ENCODE measurements around the gene CA10. TPM values are rescaled to one million over a fixed set of nuclear protein-coding genes. Genes with fewer than 3 reads are reported as not detected.

The CA10 gene
- total and polyA plus RNA-seq, 5 experiments from 2014 or later = not detected

GRCh38 chr17:51830886-51831285 lies 327.6 kb downstream of the CA10 start:
- DNase-seq (no peak), ATAC-seq (no peak)
- H3K27me3 Mint-ChIP-seq = peaks cover 11 to 26% (median 15%) of the 10 kb centered on the region in 5 donors
- H3K4me3 Mint-ChIP-seq = no peak overlapping the region
- H3K9me3 Mint-ChIP-seq = peaks cover 0 to 2% (median 0%) of the 10 kb centered on the region in 9 donors
- H3K27ac Mint-ChIP-seq = no peak overlapping the region
- POLR2A ChIA-PET = no interaction called here
- H3K36me3 Mint-ChIP-seq = no peaks in the 10 kb centered on the region
- H3K4me1 Mint-ChIP-seq = no peaks in the 10 kb centered on the region

- no peaks in the 10 kb centered on the region for H3K36me3 Mint-ChIP-seq
- POLR2A ChIA-PET = no interaction called here
- H3K4me1 Mint-ChIP-seq = no peaks in the 10 kb centered on the region
- H3K27ac Mint-ChIP-seq = no peak overlapping the region
- peaks cover 10 to 30% (median 14%) of the 10 kb centered on the region in 5 donors for H3K27me3 Mint-ChIP-seq
- H3K9me3 Mint-ChIP-seq = no peaks in the 10 kb centered on the region
- DNase-seq (no peak), ATAC-seq (no peak)
- no peak overlapping the region for H3K4me3 Mint-ChIP-seq
Observed at GRCh38 chr17:51830451-51830850, 328.1 kb downstream of the CA10 start.

- H3K27me3 Mint-ChIP-seq = peaks cover 10 to 30% (median 13%) of the 10 kb centered on the region in 5 donors
Observed at GRCh38 chr17:51828901-51829300, 329.6 kb downstream of the CA10 start.

GRCh38 chr17:51827140-51827539 lies 331.4 kb downstream of the CA10 start:
- H3K4me3 Mint-ChIP-seq = no peak overlapping the region
- H3K4me1 Mint-ChIP-seq = no peaks in the 10 kb centered on the region
- ATAC-seq (no peak), DNase-seq (no peak)
- H3K27ac Mint-ChIP-seq = no peak overlapping the region
- H3K27me3 Mint-ChIP-seq = peaks cover 13 to 32% (median 14%) of the 10 kb centered on the region in 5 donors
- H3K9me3 Mint-ChIP-seq = no peaks in the 10 kb centered on the region
- POLR2A ChIA-PET = no interaction called here
- H3K36me3 Mint-ChIP-seq = no peaks in the 10 kb centered on the region

More at GRCh38 chr17:51828901-51829300, 329.6 kb downstream of the CA10 start:
- Mint-ChIP-seq H3K36me3 (no peaks in the 10 kb centered on the region), H3K4me3 (no peak overlapping the region), H3K27ac (no peak overlapping the region), H3K9me3 (no peaks in the 10 kb centered on the region), H3K4me1 (no peaks in the 10 kb centered on the region)
- POLR2A ChIA-PET = no interaction called here
- DNase-seq = no peak
- ATAC-seq = no peak

- no peak overlapping the region for H3K4me3 Mint-ChIP-seq
- POLR2A ChIA-PET = no interaction called here
- H3K27ac Mint-ChIP-seq = no peak overlapping the region
- ATAC-seq (no peak), DNase-seq (no peak)
- H3K4me1 Mint-ChIP-seq = no peaks in the 10 kb centered on the region
- H3K9me3 Mint-ChIP-seq = no peaks in the 10 kb centered on the region
- peaks cover 4 to 19% (median 16%) of the 10 kb centered on the region in 5 donors for H3K27me3 Mint-ChIP-seq
- no peaks in the 10 kb centered on the region for H3K36me3 Mint-ChIP-seq
Observed at GRCh38 chr17:51820766-51821165, 337.7 kb downstream of the CA10 start.

- no peak for ATAC-seq
- POLR2A ChIA-PET = no interaction called here
- no peak overlapping the region for H3K4me3 Mint-ChIP-seq
Observed at GRCh38 chr17:51820252-51820651, 338.3 kb downstream of the CA10 start.

GRCh38 chr17:51819341-51820219 lies 338.9 kb downstream of the CA10 start:
- H3K9me3 Mint-ChIP-seq = no peaks in the 10 kb centered on the region
- H3K4me1 Mint-ChIP-seq = no peaks in the 10 kb centered on the region
- no peaks in the 10 kb centered on the region for H3K36me3 Mint-ChIP-seq
- DNase-seq = no peak
- peaks cover 2 to 15% (median 14%) of the 10 kb centered on the region in 5 donors for H3K27me3 Mint-ChIP-seq
- ATAC-seq = no peak
- POLR2A ChIA-PET = no interaction called here
- H3K27ac Mint-ChIP-seq = no peak overlapping the region
- no peak overlapping the region for H3K4me3 Mint-ChIP-seq

More at GRCh38 chr17:51820252-51820651, 338.3 kb downstream of the CA10 start:
- Mint-ChIP-seq H3K27ac (no peak overlapping the region), H3K9me3 (no peaks in the 10 kb centered on the region), H3K36me3 (no peaks in the 10 kb centered on the region), H3K27me3 (peaks cover 2 to 15% (median 14%) of the 10 kb centered on the region in 5 donors), H3K4me1 (no peaks in the 10 kb centered on the region)
- DNase-seq = no peak

- Mint-ChIP-seq H3K36me3 (no peaks in the 10 kb centered on the region), H3K27ac (no peak overlapping the region), H3K27me3 (peaks cover 2 to 15% (median 14%) of the 10 kb centered on the region in 5 donors), H3K4me3 (no peak overlapping the region), H3K9me3 (no peaks in the 10 kb centered on the region), H3K4me1 (no peaks in the 10 kb centered on the region)
- ATAC-seq = no peak
- POLR2A ChIA-PET = no interaction called here
- DNase-seq = no peak
Observed at GRCh38 chr17:51818777-51819176, 339.7 kb downstream of the CA10 start.

GRCh38 chr17:51817955-51818354 lies 340.6 kb downstream of the CA10 start:
- Mint-ChIP-seq H3K27ac (no peak overlapping the region), H3K9me3 (no peaks in the 10 kb centered on the region), H3K27me3 (peaks cover 2 to 15% (median 14%) of the 10 kb centered on the region in 5 donors), H3K4me1 (no peaks in the 10 kb centered on the region), H3K36me3 (no peaks in the 10 kb centered on the region), H3K4me3 (no peak overlapping the region)
- no peak for DNase-seq
- POLR2A ChIA-PET = no interaction called here
- ATAC-seq = no peak

GRCh38 chr17:51817117-51817516 lies 341.4 kb downstream of the CA10 start:
- ATAC-seq (no peak), DNase-seq (no peak)
- Mint-ChIP-seq H3K27ac (no peak overlapping the region), H3K36me3 (no peaks in the 10 kb centered on the region), H3K9me3 (no peaks in the 10 kb centered on the region), H3K4me3 (no peak overlapping the region), H3K4me1 (no peaks in the 10 kb centered on the region), H3K27me3 (peaks cover 0 to 15% (median 11%) of the 10 kb centered on the region in 5 donors)
- POLR2A ChIA-PET = no interaction called here

- Mint-ChIP-seq H3K4me1 (no peaks in the 10 kb centered on the region), H3K27ac (no peak overlapping the region), H3K4me3 (no peak overlapping the region), H3K36me3 (no peaks in the 10 kb centered on the region), H3K27me3 (peaks cover 0 to 15% (median 7%) of the 10 kb centered on the region in 5 donors), H3K9me3 (peaks cover 0 to 3% (median 0%) of the 10 kb centered on the region in 9 donors)
- no peak for ATAC-seq
- no peak for DNase-seq
- POLR2A ChIA-PET = no interaction called here
Observed at GRCh38 chr17:51815097-51815496, 343.4 kb downstream of the CA10 start.

- Mint-ChIP-seq H3K4me3 (no peak overlapping the region), H3K27ac (no peak overlapping the region), H3K9me3 (peaks cover 0 to 3% (median 0%) of the 10 kb centered on the region in 9 donors), H3K4me1 (no peaks in the 10 kb centered on the region), H3K27me3 (peaks cover 0 to 13% (median 9%) of the 10 kb centered on the region in 5 donors), H3K36me3 (no peaks in the 10 kb centered on the region)
- POLR2A ChIA-PET = no interaction called here
- no peak for ATAC-seq
- no peak for DNase-seq
Observed at GRCh38 chr17:51814521-51814920, 344.0 kb downstream of the CA10 start.

GRCh38 chr17:51813784-51814174 lies 344.7 kb downstream of the CA10 start:
- ATAC-seq = no peak
- Mint-ChIP-seq H3K36me3 (no peaks in the 10 kb centered on the region), H3K27me3 (peaks cover 0 to 18% (median 9%) of the 10 kb centered on the region in 5 donors), H3K27ac (no peak overlapping the region), H3K4me3 (no peak overlapping the region), H3K9me3 (peaks cover 0 to 3% (median 0%) of the 10 kb centered on the region in 9 donors), H3K4me1 (no peaks in the 10 kb centered on the region)
- POLR2A ChIA-PET = no interaction called here
- DNase-seq = no peak

Data from naive thymus-derived CD8-positive, alpha-beta T cell (primary cell).